Endothelial cell (in vitro differentiated cells): ENCODE measurements around the gene BRSK1. TPM values are rescaled to one million over a fixed set of nuclear protein-coding genes. Genes with fewer than 3 reads are reported as not detected.

Experiments used
- DNase-seq: peaks from one replicate; pipeline ENCODE4 v3.0.0; 2021; ENCODE audit warnings: low spot score
- H3K27ac Mint-ChIP-seq: one replicate; pipeline ENCODE4 v1.8.0; 2021; ENCODE audit warnings: mixed read lengths, inconsistent platforms; ENCODE audit not compliant: unreplicated experiment
- H3K27me3 Mint-ChIP-seq: one replicate; pipeline ENCODE4 v1.8.0; 2021; ENCODE audit warnings: mild to moderate bottlenecking, moderate library complexity, mixed read lengths, inconsistent platforms; ENCODE audit not compliant: unreplicated experiment
- H3K36me3 Mint-ChIP-seq: one replicate; pipeline ENCODE4 v1.8.0; 2021; ENCODE audit warnings: mild to moderate bottlenecking, low read depth, mixed read lengths, inconsistent platforms; ENCODE audit not compliant: unreplicated experiment
- H3K4me1 Mint-ChIP-seq: one replicate; pipeline ENCODE4 v1.8.0; 2021; ENCODE audit warnings: mild to moderate bottlenecking, mixed read lengths, inconsistent platforms; ENCODE audit not compliant: unreplicated experiment
- H3K4me3 Mint-ChIP-seq: one replicate; pipeline ENCODE4 v1.8.0; 2021; ENCODE audit warnings: mild to moderate bottlenecking, mixed read lengths, inconsistent platforms; ENCODE audit not compliant: unreplicated experiment
- H3K9me3 Mint-ChIP-seq: one replicate; pipeline ENCODE4 v1.8.0; 2021; ENCODE audit warnings: mixed read lengths, inconsistent platforms; ENCODE audit not compliant: unreplicated experiment
- CTCF ChIP-seq: fragments of 200-600 bp; sonication (generic); IDR thresholded peaks from one replicate; pipeline ENCODE4 v1.5.0; 2021; ENCODE audit warnings: antibody characterized with exemption; ENCODE audit not compliant: unreplicated experiment
- total RNA-seq: library from RNA; stranded (reverse); fragmentation: NEBNext Ultra II Directional; extraction: Animal tissue kit (Norgen Biotek cat#: 25700); gene quantifications from one replicate; pipeline ENCODE4 v1.2.1, GENCODE V29; 2021; ENCODE audit not compliant: unreplicated experiment

BRSK1 gene
- total RNA-seq, 1 donor from 2014 or later = 14.1 TPM

GRCh38 chr19:55353803-55354697, 70.3 kb downstream of the BRSK1 start:
- peak; percentile 72 for DNase-seq
- Mint-ChIP-seq H3K4me1 (peaks cover 3% of the 10 kb centered on the region), H3K36me3 (peaks cover 3% of the 10 kb centered on the region), H3K27me3 (peaks cover 35% of the 10 kb centered on the region), H3K9me3 (no peaks in the 10 kb centered on the region), H3K27ac (no peak overlapping the region), H3K4me3 (peak overlapping the region; percentile 73)
- TF ChIP-seq CTCF = no peak

GRCh38 chr19:55354698-55355212, 71.0 kb downstream of the BRSK1 start, which contains the start of gene COX6B2:
Gene COX6B2, minus strand, starts transcription at chr19:55354719. Its CDS starts 198 bp downstream, at chr19:55354521.
- Mint-ChIP-seq H3K9me3 (no peaks in the 10 kb centered on the region), H3K27me3 (peaks cover 35% of the 10 kb centered on the region), H3K4me1 (peaks cover 3% of the 10 kb centered on the region), H3K4me3 (peak within 1 kb of the TSS; percentile 73), H3K36me3 (peaks cover 3% of the 10 kb centered on the region), H3K27ac (peak within 1 kb of the TSS; percentile 70)
- no peak for DNase-seq
- TF ChIP-seq CTCF = no peak

GRCh38 chr19:55355213-55355821, 71.5 kb downstream of the BRSK1 start:
- peak overlapping the region; percentile 70 for H3K27ac Mint-ChIP-seq
- H3K27me3 Mint-ChIP-seq = peaks cover 35% of the 10 kb centered on the region
- TF ChIP-seq CTCF = no peak
- no peak for DNase-seq
- no peaks in the 10 kb centered on the region for H3K9me3 Mint-ChIP-seq
- peaks cover 3% of the 10 kb centered on the region for H3K36me3 Mint-ChIP-seq
- H3K4me1 Mint-ChIP-seq = peaks cover 3% of the 10 kb centered on the region
- no peak overlapping the region for H3K4me3 Mint-ChIP-seq

- no peak for DNase-seq
- Mint-ChIP-seq H3K36me3 (peaks cover 3% of the 10 kb centered on the region), H3K27me3 (peaks cover 17% of the 10 kb centered on the region), H3K4me1 (no peaks in the 10 kb centered on the region), H3K9me3 (no peaks in the 10 kb centered on the region), H3K27ac (no peak overlapping the region), H3K4me3 (no peak overlapping the region)
- no peak for TF ChIP-seq CTCF
These were observed 74.7 kb downstream of the BRSK1 start for GRCh38 chr19:55358493-55358892.
